HepG2 (cell line): ENCODE measurements around the gene MORN3. TPM values are rescaled to one million over a fixed set of nuclear protein-coding genes. Genes with fewer than 3 reads are reported as not detected.

Experiments used
- BRCA1 ChIP-seq: sonication (generic); formaldehyde crosslinking; IDR thresholded peaks from 2 replicates; pipeline ENCODE4 v1.4.0; 2020; ENCODE audit warnings: missing genetic modification reagents
- ELK4 ChIP-seq: sonication (generic); formaldehyde crosslinking; IDR thresholded peaks from 2 replicates; pipeline ENCODE4 v1.9.0; 2021; ENCODE audit warnings: missing genetic modification reagents, borderline replicate concordance
- ESRRA ChIP-seq: sonication (generic); formaldehyde crosslinking; IDR thresholded peaks from 2 replicates; pipeline ENCODE4 v1.5.1; 2020; ENCODE audit warnings: mild to moderate bottlenecking, low read depth, missing genetic modification reagents
- HNRNPL ChIP-seq: fragments of 200-400 bp; formaldehyde crosslinking; IDR thresholded peaks from 2 replicates; pipeline ENCODE4 v1.6.1; 2017; ENCODE audit warnings: mild to moderate bottlenecking, low read depth, low read length
- MIER3 ChIP-seq: IDR thresholded peaks from 2 replicates; pipeline ENCODE4 v1.6.1; 2016; ENCODE audit warnings: missing compliant biosample characterization, borderline replicate concordance
- NFYB ChIP-seq: sonication (generic); formaldehyde crosslinking; IDR thresholded peaks from 2 replicates; pipeline ENCODE4 v1.4.0; 2020; ENCODE audit warnings: missing genetic modification reagents
- POLR2AphosphoS5 ChIP-seq: IDR thresholded peaks from 2 replicates; pipeline ENCODE4 v1.6.1; 2012; ENCODE audit warnings: low read depth, low read length
- SP1 ChIP-seq, 2 experiments: fragments of 450-650 bp in 1 of 2; sonication (generic) in 1 of 2; formaldehyde crosslinking in 1 of 2; IDR thresholded peaks; 2 replicates each; pipeline versions ENCODE4 v1.4.0 to v1.6.1; 2016 to 2020; ENCODE audit warnings: missing genetic modification reagents in 1 of 2
- SRSF1 ChIP-seq: fragments of 200-400 bp; formaldehyde crosslinking; optimal IDR thresholded peaks from 2 replicates; pipeline ENCODE3; 2017; ENCODE audit warnings: mild to moderate bottlenecking, low read depth, low read length, moderate library complexity
- TAF1 ChIP-seq: sonication (generic); formaldehyde crosslinking; IDR thresholded peaks from 2 replicates; pipeline ENCODE4 v1.4.0; 2020; ENCODE audit warnings: missing genetic modification reagents
- ZBTB14 ChIP-seq: sonication (generic); formaldehyde crosslinking; IDR thresholded peaks from 2 replicates; pipeline ENCODE4 v1.4.0; 2020; ENCODE audit warnings: missing genetic modification reagents
- ZKSCAN8 ChIP-seq: IDR thresholded peaks from 2 replicates; pipeline ENCODE4 v1.6.1; 2016; ENCODE audit warnings: borderline replicate concordance, missing genetic modification reagents, missing compliant biosample characterization
- ZNF362 ChIP-seq: sonication (generic); formaldehyde crosslinking; IDR thresholded peaks from 2 replicates; pipeline ENCODE4 v1.4.0; 2020; ENCODE audit warnings: missing genetic modification reagents, mild to moderate bottlenecking, borderline replicate concordance
- ZNF562 ChIP-seq: sonication (generic); formaldehyde crosslinking; IDR thresholded peaks from 2 replicates; pipeline ENCODE4 v1.8.0; 2022; ENCODE audit warnings: missing genetic modification reagents, borderline replicate concordance
- ZNF598 ChIP-seq: sonication (generic); formaldehyde crosslinking; IDR thresholded peaks from 2 replicates; pipeline ENCODE4 v1.5.1; 2020; ENCODE audit warnings: mild to moderate bottlenecking, missing genetic modification reagents, borderline replicate concordance
- ZNF687 ChIP-seq: sonication (generic); formaldehyde crosslinking; IDR thresholded peaks from 2 replicates; pipeline ENCODE4 v1.5.1; 2020; ENCODE audit warnings: mild to moderate bottlenecking, missing genetic modification reagents, moderate library complexity
- ZNF709 ChIP-seq: sonication (generic); formaldehyde crosslinking; IDR thresholded peaks from 2 replicates; pipeline ENCODE4 v1.5.0; 2020; ENCODE audit warnings: mild to moderate bottlenecking, missing genetic modification reagents
- polyA plus RNA-seq, 8 experiments: library from polyadenylated mRNA; depleted of rRNA in 3 of 8; stranded (reverse) in 7 of 8; unstranded in 1 of 8; fragments of >200 nt; fragmentation: Illumina TruSeq in 4 of 8; extraction: Trizol in 4 of 8; gene quantifications; 2 replicates each; pipeline versions ENCODE4 v1.2.1 to v1.2.3, GENCODE V29; 2011 to 2016; ENCODE audit warnings: low read depth in 4 of 8, missing spikeins in 1 of 8, mixed read lengths in 1 of 8; ENCODE audit not compliant: insufficient read depth in 1 of 8
- total RNA-seq, 5 experiments: library from RNA; depleted of rRNA; stranded (reverse); fragments of >200 nt; fragmentation: Illumina TruSeq; extraction: Trizol; gene quantifications; 2 replicates each; pipeline ENCODE4 v1.2.3, GENCODE V29; 2016; ENCODE audit warnings: low read depth in 1 of 5
- TF ChIP-seq, protein P1 (sequence below): sonication (generic); formaldehyde crosslinking; IDR thresholded peaks from 2 replicates; pipeline ENCODE4 v1.4.0; 2020; ENCODE audit warnings: missing genetic modification reagents, borderline replicate concordance

The MORN3 gene
- total and polyA plus RNA-seq, 2 of the 13 experiments (the other 11 are each of a cell fraction or from before 2014, with no cell fraction given): 1.1 to 2.0 TPM

DNA sequence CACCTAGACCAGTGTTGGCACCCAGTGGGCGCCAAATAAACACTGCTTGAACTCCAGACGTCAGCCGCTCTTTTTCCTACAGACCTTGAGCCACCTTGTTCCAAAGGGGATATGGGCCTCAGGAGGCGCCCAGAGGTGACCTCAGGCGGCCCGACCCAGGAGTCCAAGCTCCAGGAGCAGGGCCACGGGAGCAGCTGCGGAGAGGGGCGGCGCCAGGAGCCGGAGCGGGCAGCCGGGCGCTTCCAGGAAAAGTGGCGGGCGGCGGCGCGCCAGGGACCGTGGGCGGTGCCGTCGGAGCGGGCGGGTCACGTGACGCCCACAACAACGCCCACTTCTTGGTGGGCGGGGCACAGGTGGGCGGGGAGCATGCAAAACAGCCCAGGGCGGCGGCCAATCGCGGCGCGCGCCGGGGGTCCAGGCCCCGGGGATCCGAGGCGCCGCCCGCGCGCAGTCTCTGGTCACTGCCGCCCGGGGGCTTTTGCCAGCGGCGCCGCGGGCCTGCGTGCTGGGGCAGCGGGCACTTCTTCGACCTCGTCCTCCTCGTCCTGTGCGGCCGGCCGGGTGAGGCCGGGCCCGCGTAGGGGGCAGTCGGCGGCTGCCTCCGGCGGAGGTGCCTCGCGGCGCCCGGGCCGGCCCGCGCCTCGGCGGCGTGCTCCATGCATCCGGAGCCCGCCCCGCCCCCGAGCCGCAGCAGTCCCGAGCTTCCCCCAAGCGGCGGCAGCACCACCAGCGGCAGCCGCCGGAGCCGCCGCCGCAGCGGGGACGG, 43.2 kb downstream of the MORN3 start, which contains the start of gene ORAI1 (continued):
- TF ChIP-seq BRCA1 (CRISPR knock-in tag) (no peak), SP1 (IDR thresholded peaks at IDR 0.05) (no peak), SP1 (CRISPR knock-in tag; IDR thresholded peaks at IDR 0.05) (peak; percentile 96), TAF1 (CRISPR knock-in tag) (peak; percentile 70; the same call in 1 of the 2 replicates), POLR2AphosphoS5 (peak; percentile 71), ZNF687 (CRISPR knock-in tag) (peak; percentile 78), ZBTB14 (CRISPR knock-in tag) (0 out of 2 replicates have a peak, but pooled peaks have one; percentile 28), ZNF362 (CRISPR knock-in tag) (no peak), ESRRA (0 out of 2 replicates have a peak, but pooled peaks have one; percentile 19), ELK4 (no peak), ZKSCAN8 (CRISPR knock-in tag) (0 out of 2 replicates have a peak, but pooled peaks have one; percentile 44), HNRNPL (peak; percentile 49; the same call in 1 of the 2 replicates), ZNF709 (CRISPR knock-in tag) (peak; percentile 45; the same call in 1 of the 2 replicates), SRSF1 (peak; percentile 30), ZNF598 (peak; percentile 62; the same call in 1 of the 2 replicates), NFYB (peak; percentile 43; the same call in 1 of the 2 replicates), MIER3 (CRISPR knock-in tag) (peak; percentile 60; the same call in 1 of the 2 replicates), ZNF562 (CRISPR knock-in tag) (no peak)
- TF ChIP-seq, protein P1, sequence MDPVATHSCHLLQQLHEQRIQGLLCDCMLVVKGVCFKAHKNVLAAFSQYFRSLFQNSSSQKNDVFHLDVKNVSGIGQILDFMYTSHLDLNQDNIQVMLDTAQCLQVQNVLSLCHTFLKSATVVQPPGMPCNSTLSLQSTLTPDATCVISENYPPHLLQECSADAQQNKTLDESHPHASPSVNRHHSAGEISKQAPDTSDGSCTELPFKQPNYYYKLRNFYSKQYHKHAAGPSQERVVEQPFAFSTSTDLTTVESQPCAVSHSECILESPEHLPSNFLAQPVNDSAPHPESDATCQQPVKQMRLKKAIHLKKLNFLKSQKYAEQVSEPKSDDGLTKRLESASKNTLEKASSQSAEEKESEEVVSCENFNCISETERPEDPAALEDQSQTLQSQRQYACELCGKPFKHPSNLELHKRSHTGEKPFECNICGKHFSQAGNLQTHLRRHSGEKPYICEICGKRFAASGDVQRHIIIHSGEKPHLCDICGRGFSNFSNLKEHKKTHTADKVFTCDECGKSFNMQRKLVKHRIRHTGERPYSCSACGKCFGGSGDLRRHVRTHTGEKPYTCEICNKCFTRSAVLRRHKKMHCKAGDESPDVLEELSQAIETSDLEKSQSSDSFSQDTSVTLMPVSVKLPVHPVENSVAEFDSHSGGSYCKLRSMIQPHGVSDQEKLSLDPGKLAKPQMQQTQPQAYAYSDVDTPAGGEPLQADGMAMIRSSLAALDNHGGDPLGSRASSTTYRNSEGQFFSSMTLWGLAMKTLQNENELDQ (CRISPR knock-in tag): no peak
